ENCODE measurements around the gene CDH26. TPM values are rescaled to one million over a fixed set of nuclear protein-coding genes. Genes with fewer than 3 reads are reported as not detected.

The CDH26 gene
- total RNA-seq, 1 experiment from 2014 or later: 1.2 TPM

GRCh38 chr20:59925359-59925758 lies 32.9 kb upstream of the CDH26 start:
- CTCF ChIA-PET: interaction anchor here (1.0 to 1.7 kb wide), 2 partner anchors 9 to 30 kb away, joined by 3 to 8 read pairs; partner anchors contain the start of gene SYCP2
- H3K36me3 ChIP-seq (ENCODE audit: control insufficient read depth, insufficient read depth, low read length): no peaks in the 10 kb centered on the region
- no peak overlapping the region for H3K4me3 ChIP-seq (ENCODE audit: low read depth, low read length)
- intact Hi-C loops (cut with micrococcal nuclease; ENCODE audit: unreplicated experiment): no loop called here
- no peaks in the 10 kb centered on the region for H3K9me3 ChIP-seq
- peaks cover 20% of the 10 kb centered on the region for H3K4me1 ChIP-seq
- DNase-seq: no peak
- Mint-ChIP-seq H3K27ac (ENCODE audit: unreplicated experiment) (no peak overlapping the region), H3K36me3 (ENCODE audit: insufficient read depth, unreplicated experiment) (no peaks in the 10 kb centered on the region), H3K27me3 (ENCODE audit: insufficient read depth, unreplicated experiment) (no peaks in the 10 kb centered on the region), H3K4me1 (ENCODE audit: low read depth, unreplicated experiment) (peaks cover 14% of the 10 kb centered on the region), H3K4me3 (ENCODE audit: unreplicated experiment) (no peak overlapping the region), H3K9me3 (ENCODE audit: unreplicated experiment) (no peaks in the 10 kb centered on the region)
- POLR2A ChIA-PET: interaction anchor here (0.6 to 1.4 kb wide), 2 partner anchors 15 to 20 kb away, joined by 3 to 9 read pairs; partner anchors contain the start of genes FAM217B and PPP1R3D
- H3K27me3 ChIP-seq (replicated peaks; ENCODE audit: control insufficient read depth, insufficient read depth, low read length): no peaks in the 10 kb centered on the region
- no peak for TF ChIP-seq CTCF (IDR thresholded peaks at IDR 0.05; ENCODE audit: insufficient read depth in 1 of 2, low read depth in 1 of 2, low read length in 1 of 2, severe bottlenecking in 1 of 2, unreplicated experiment in 1 of 2)
- no TSS peak for BruUV-seq (replicated peaks)

- intact Hi-C loops (cut with micrococcal nuclease; ENCODE audit: unreplicated experiment): no loop called here
- peaks cover 20% of the 10 kb centered on the region for H3K4me1 ChIP-seq
- no peaks in the 10 kb centered on the region for H3K9me3 ChIP-seq
- ChIA-PET CTCF (interaction anchor here (1.7 kb wide), 1 partner anchor 8 kb away, joined by 8 read pairs; the partner anchor contains the start of gene SYCP2), POLR2A (interaction anchor here (0.6 to 1.4 kb wide), 2 partner anchors 14 to 20 kb away, joined by 3 to 9 read pairs; partner anchors contain the start of genes FAM217B and PPP1R3D)
- H3K27ac Mint-ChIP-seq (ENCODE audit: unreplicated experiment): no peak overlapping the region
- no peak overlapping the region for H3K4me3 ChIP-seq (ENCODE audit: low read depth, low read length)
- TF ChIP-seq CTCF (IDR thresholded peaks at IDR 0.05; ENCODE audit: insufficient read depth in 1 of 2, low read depth in 1 of 2, low read length in 1 of 2, severe bottlenecking in 1 of 2, unreplicated experiment in 1 of 2): no peak
- no peaks in the 10 kb centered on the region for H3K27me3 Mint-ChIP-seq (ENCODE audit: insufficient read depth, unreplicated experiment)
- H3K27me3 ChIP-seq (replicated peaks; ENCODE audit: control insufficient read depth, insufficient read depth, low read length): no peaks in the 10 kb centered on the region
- DNase-seq: no peak
- peaks cover under 1% of the 10 kb centered on the region for H3K36me3 Mint-ChIP-seq (ENCODE audit: insufficient read depth, unreplicated experiment)
- no peaks in the 10 kb centered on the region for H3K36me3 ChIP-seq (ENCODE audit: control insufficient read depth, insufficient read depth, low read length)
- BruUV-seq (replicated peaks): no TSS peak
- peaks cover 14% of the 10 kb centered on the region for H3K4me1 Mint-ChIP-seq (ENCODE audit: low read depth, unreplicated experiment)
- no peaks in the 10 kb centered on the region for H3K9me3 Mint-ChIP-seq (ENCODE audit: unreplicated experiment)
- no peak overlapping the region for H3K4me3 Mint-ChIP-seq (ENCODE audit: unreplicated experiment)
Observed at GRCh38 chr20:59925899-59926298, 32.3 kb upstream of the CDH26 start.

GRCh38 chr20:59931511-59932312 lies 26.5 kb upstream of the CDH26 start:
- POLR2A ChIA-PET: interaction anchor here (1.1 kb wide), 1 partner anchor 8 kb away, joined by 3 read pairs; the partner anchor contains the start of genes FAM217B and PPP1R3D
- no peaks in the 10 kb centered on the region for H3K9me3 ChIP-seq
- peaks cover 22% of the 10 kb centered on the region; the same call in 1 of the 2 replicates for H3K4me1 ChIP-seq
- Mint-ChIP-seq H3K27ac (ENCODE audit: unreplicated experiment) (no peak overlapping the region), H3K9me3 (ENCODE audit: unreplicated experiment) (no peaks in the 10 kb centered on the region), H3K4me1 (ENCODE audit: low read depth, unreplicated experiment) (peaks cover 25% of the 10 kb centered on the region), H3K36me3 (ENCODE audit: insufficient read depth, unreplicated experiment) (peaks cover 22% of the 10 kb centered on the region), H3K27me3 (ENCODE audit: insufficient read depth, unreplicated experiment) (no peaks in the 10 kb centered on the region), H3K4me3 (ENCODE audit: unreplicated experiment) (peak overlapping the region; percentile 84)
- TF ChIP-seq CTCF (IDR thresholded peaks at IDR 0.05; ENCODE audit: insufficient read depth in 1 of 2, low read depth in 1 of 2, low read length in 1 of 2, severe bottlenecking in 1 of 2, unreplicated experiment in 1 of 2): no peak
- H3K4me3 ChIP-seq (ENCODE audit: low read depth, low read length): peak overlapping the region; percentile 13
- no peak for DNase-seq
- H3K36me3 ChIP-seq (ENCODE audit: control insufficient read depth, insufficient read depth, low read length): no peaks in the 10 kb centered on the region
- TSS peak; percentile 24 for BruUV-seq (replicated peaks)
- H3K27me3 ChIP-seq (replicated peaks; ENCODE audit: control insufficient read depth, insufficient read depth, low read length): no peaks in the 10 kb centered on the region
- CTCF ChIA-PET: no interaction called here
- intact Hi-C loops (cut with micrococcal nuclease; ENCODE audit: unreplicated experiment): no loop called here

Data from Caco-2 (cell line).